WTC11 (cell line): ENCODE data around the gene SLC9A9. TPM values are rescaled to one million over a fixed set of nuclear protein-coding genes. Genes with fewer than 3 reads are reported as not detected.

ENCODE experiments used
- ATAC-seq: fragments of 200-7000 bp; cut with Tn5 transposase; 2 replicates; pipeline ENCODE4 v1.10.0; 2021; ENCODE audit warnings: mild to moderate bottlenecking, moderate library complexity
- CTCF ChIA-PET: fragments of 300-600 bp; sonication (Branson Sonifier 250); formaldehyde crosslinking; loops from one replicate; lab custom pipeline; 2021; ENCODE audit warnings: antibody characterized with exemption; lab: Charles Lee
- POLR2A ChIA-PET: fragments of 350-600 bp; sonication (Branson Sonifier 250); formaldehyde crosslinking; loops from one replicate; lab custom pipeline; 2021; ENCODE audit warnings: antibody characterized with exemption; lab: Charles Lee
- DNase-seq: peaks from one replicate; pipeline ENCODE4 v3.0.0; 2021; ENCODE audit warnings: low spot score
- H3K27ac Mint-ChIP-seq: 2 replicates; pipeline ENCODE4 v1.8.0; 2021; ENCODE audit warnings: mixed read lengths
- H3K27me3 Mint-ChIP-seq: 2 replicates; pipeline ENCODE4 v1.8.0; 2021; ENCODE audit warnings: low read depth, mild to moderate bottlenecking, moderate library complexity, mixed read lengths
- H3K36me3 Mint-ChIP-seq: 2 replicates; pipeline ENCODE4 v1.8.0; 2021; ENCODE audit warnings: mixed read lengths
- H3K4me1 Mint-ChIP-seq: 2 replicates; pipeline ENCODE4 v1.8.0; 2022; ENCODE audit warnings: mixed read lengths
- H3K4me3 Mint-ChIP-seq: 2 replicates; pipeline ENCODE4 v1.8.0; 2021; ENCODE audit warnings: mild to moderate bottlenecking, moderate library complexity, mixed read lengths
- H3K9me3 Mint-ChIP-seq: 2 replicates; pipeline ENCODE4 v1.8.0; 2021; ENCODE audit warnings: mixed read lengths
- CBFB ChIP-seq: sonication (generic); formaldehyde crosslinking; IDR thresholded peaks from 2 replicates; pipeline ENCODE4 v1.8.1; 2022; ENCODE audit warnings: mild to moderate bottlenecking, low read depth, missing genetic modification reagents
- FOXJ3 ChIP-seq: sonication (generic); formaldehyde crosslinking; IDR thresholded peaks from 2 replicates; pipeline ENCODE4 v1.9.0; 2021; ENCODE audit warnings: missing genetic modification reagents, mild to moderate bottlenecking, borderline replicate concordance
- MXD4 ChIP-seq: fragments of 250-450 bp; sonication (Bioruptor Pico); IDR thresholded peaks from 2 replicates; pipeline ENCODE4 v1.8.0; 2021; ENCODE audit warnings: mild to moderate bottlenecking, moderate library complexity, borderline replicate concordance
- NR3C1 ChIP-seq: sonication (generic); formaldehyde crosslinking; conservative IDR thresholded peaks from 2 replicates; pipeline ENCODE4 v1.8.1; 2023; ENCODE audit warnings: low read depth, mild to moderate bottlenecking, missing genetic modification reagents
- OVOL2 ChIP-seq: fragments of 250-450 bp; sonication (Bioruptor Pico); IDR thresholded peaks from 2 replicates; pipeline ENCODE4 v1.9.0; 2021; ENCODE audit warnings: mild to moderate bottlenecking, borderline replicate concordance
- PRRX2 ChIP-seq: fragments of 250-450 bp; sonication (Bioruptor Pico); IDR thresholded peaks from 2 replicates; pipeline ENCODE4 v1.8.0; 2021; ENCODE audit warnings: mild to moderate bottlenecking
- SOX15 ChIP-seq: fragments of 250-450 bp; sonication (Bioruptor Pico); IDR thresholded peaks from 2 replicates; pipeline ENCODE4 v1.9.0; 2021; ENCODE audit warnings: mild to moderate bottlenecking
- TP53 ChIP-seq: sonication (generic); formaldehyde crosslinking; IDR thresholded peaks from 2 replicates; pipeline ENCODE4 v1.8.1; 2023; ENCODE audit warnings: mild to moderate bottlenecking, missing genetic modification reagents
- ZNF263 ChIP-seq: sonication (generic); formaldehyde crosslinking; IDR thresholded peaks from 2 replicates; pipeline ENCODE4 v1.8.1; 2022; ENCODE audit warnings: low read depth, mild to moderate bottlenecking, moderate library complexity, missing genetic modification reagents
- ZNF416 ChIP-seq: fragments of 250-450 bp; sonication (Bioruptor Pico); IDR thresholded peaks from 2 replicates; pipeline ENCODE4 v1.9.0; 2021; ENCODE audit warnings: mild to moderate bottlenecking, inconsistent platforms
- total RNA-seq: library from RNA; stranded (reverse); gene quantifications from 3 replicates; pipeline ENCODE4 v1.2.3, GENCODE V29; 2021
- TF ChIP-seq, protein P1 (sequence below): fragments of 250-450 bp; sonication (Bioruptor Pico); IDR thresholded peaks from 2 replicates; pipeline ENCODE4 v1.9.0; 2021; ENCODE audit warnings: mild to moderate bottlenecking, borderline replicate concordance
- TF ChIP-seq, protein P2 (sequence below): sonication (generic); formaldehyde crosslinking; IDR thresholded peaks from 2 replicates; pipeline ENCODE4 v1.8.0; 2022; ENCODE audit warnings: mild to moderate bottlenecking, missing genetic modification reagents
- TF ChIP-seq, protein P3 (sequence below): sonication (generic); formaldehyde crosslinking; IDR thresholded peaks from 2 replicates; pipeline ENCODE4 v1.8.1; 2022; ENCODE audit warnings: low read depth, mild to moderate bottlenecking, moderate library complexity, missing genetic modification reagents, borderline replicate concordance
- TF ChIP-seq, protein P4 (sequence below): sonication (generic); formaldehyde crosslinking; IDR thresholded peaks from 2 replicates; pipeline ENCODE4 v1.8.1; 2023; ENCODE audit warnings: mild to moderate bottlenecking, missing genetic modification reagents, moderate library complexity
- TF ChIP-seq, protein P5 (sequence below): fragments of 250-450 bp; sonication (Bioruptor Pico); IDR thresholded peaks from 2 replicates; pipeline ENCODE4 v1.9.0; 2021; ENCODE audit warnings: mild to moderate bottlenecking

Gene SLC9A9
- total RNA-seq, 1 experiment from 2014 or later, result 1.2 TPM

DNA sequence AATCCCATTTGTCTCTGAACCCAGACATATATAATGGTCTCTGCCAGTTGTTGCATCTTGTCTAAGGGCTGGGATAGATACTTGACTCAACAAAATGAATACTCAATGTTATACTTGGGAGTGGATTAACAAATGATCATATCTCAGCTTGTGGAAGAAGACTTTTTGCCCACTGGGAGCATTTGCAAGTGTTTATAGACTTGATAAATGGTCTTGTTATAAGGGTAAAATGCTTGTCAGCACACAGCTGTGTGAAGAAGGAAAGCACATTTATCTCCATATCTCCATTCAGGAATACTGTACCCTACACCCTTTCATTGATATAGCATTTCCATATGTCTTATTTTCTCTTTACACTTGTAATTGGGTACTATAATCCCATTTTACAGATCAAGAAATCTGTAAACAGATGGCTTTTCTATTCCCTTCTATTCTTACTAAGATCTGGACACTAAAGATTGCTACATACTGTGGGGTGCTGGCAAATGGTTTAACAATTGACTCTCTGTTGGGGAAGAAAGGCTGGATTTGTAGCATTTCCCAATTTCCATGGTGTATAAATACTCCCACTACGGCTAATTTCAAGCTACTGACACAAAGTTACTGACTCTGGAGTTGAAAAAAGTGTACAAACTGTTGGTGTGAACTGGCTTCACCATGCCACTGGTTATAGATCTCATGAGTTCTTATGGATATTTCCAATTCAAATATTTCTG is 574.1 kb downstream of the SLC9A9 start:
- CTCF ChIA-PET, result no interaction called here
- Mint-ChIP-seq H3K9me3 (no peaks in the 10 kb centered on the region), H3K4me1 (no peaks in the 10 kb centered on the region), H3K27me3 (no peaks in the 10 kb centered on the region), H3K4me3 (no peak overlapping the region), H3K36me3 (no peaks in the 10 kb centered on the region), H3K27ac (no peak overlapping the region)
- POLR2A ChIA-PET, result no interaction called here
- TF ChIP-seq SOX15 (CRISPR knock-in tag) (no peak), CBFB (CRISPR knock-in tag) (no peak), FOXJ3 (CRISPR knock-in tag) (no peak), MXD4 (CRISPR knock-in tag) (no peak), NR3C1 (CRISPR knock-in tag) (no peak), PRRX2 (CRISPR knock-in tag) (no peak), OVOL2 (CRISPR knock-in tag) (no peak)
- TF ChIP-seq, protein P1, sequence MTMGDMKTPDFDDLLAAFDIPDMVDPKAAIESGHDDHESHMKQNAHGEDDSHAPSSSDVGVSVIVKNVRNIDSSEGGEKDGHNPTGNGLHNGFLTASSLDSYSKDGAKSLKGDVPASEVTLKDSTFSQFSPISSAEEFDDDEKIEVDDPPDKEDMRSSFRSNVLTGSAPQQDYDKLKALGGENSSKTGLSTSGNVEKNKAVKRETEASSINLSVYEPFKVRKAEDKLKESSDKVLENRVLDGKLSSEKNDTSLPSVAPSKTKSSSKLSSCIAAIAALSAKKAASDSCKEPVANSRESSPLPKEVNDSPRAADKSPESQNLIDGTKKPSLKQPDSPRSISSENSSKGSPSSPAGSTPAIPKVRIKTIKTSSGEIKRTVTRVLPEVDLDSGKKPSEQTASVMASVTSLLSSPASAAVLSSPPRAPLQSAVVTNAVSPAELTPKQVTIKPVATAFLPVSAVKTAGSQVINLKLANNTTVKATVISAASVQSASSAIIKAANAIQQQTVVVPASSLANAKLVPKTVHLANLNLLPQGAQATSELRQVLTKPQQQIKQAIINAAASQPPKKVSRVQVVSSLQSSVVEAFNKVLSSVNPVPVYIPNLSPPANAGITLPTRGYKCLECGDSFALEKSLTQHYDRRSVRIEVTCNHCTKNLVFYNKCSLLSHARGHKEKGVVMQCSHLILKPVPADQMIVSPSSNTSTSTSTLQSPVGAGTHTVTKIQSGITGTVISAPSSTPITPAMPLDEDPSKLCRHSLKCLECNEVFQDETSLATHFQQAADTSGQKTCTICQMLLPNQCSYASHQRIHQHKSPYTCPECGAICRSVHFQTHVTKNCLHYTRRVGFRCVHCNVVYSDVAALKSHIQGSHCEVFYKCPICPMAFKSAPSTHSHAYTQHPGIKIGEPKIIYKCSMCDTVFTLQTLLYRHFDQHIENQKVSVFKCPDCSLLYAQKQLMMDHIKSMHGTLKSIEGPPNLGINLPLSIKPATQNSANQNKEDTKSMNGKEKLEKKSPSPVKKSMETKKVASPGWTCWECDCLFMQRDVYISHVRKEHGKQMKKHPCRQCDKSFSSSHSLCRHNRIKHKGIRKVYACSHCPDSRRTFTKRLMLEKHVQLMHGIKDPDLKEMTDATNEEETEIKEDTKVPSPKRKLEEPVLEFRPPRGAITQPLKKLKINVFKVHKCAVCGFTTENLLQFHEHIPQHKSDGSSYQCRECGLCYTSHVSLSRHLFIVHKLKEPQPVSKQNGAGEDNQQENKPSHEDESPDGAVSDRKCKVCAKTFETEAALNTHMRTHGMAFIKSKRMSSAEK (CRISPR knock-in tag), result no peak
- TF ChIP-seq, protein P2, sequence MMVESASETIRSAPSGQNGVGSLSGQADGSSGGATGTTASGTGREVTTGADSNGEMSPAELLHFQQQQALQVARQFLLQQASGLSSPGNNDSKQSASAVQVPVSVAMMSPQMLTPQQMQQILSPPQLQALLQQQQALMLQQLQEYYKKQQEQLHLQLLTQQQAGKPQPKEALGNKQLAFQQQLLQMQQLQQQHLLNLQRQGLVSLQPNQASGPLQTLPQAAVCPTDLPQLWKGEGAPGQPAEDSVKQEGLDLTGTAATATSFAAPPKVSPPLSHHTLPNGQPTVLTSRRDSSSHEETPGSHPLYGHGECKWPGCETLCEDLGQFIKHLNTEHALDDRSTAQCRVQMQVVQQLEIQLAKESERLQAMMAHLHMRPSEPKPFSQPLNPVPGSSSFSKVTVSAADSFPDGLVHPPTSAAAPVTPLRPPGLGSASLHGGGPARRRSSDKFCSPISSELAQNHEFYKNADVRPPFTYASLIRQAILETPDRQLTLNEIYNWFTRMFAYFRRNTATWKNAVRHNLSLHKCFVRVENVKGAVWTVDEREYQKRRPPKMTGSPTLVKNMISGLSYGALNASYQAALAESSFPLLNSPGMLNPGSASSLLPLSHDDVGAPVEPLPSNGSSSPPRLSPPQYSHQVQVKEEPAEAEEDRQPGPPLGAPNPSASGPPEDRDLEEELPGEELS (CRISPR knock-in tag), result no peak
- ATAC-seq (no peak), DNase-seq (no peak)

DNA sequence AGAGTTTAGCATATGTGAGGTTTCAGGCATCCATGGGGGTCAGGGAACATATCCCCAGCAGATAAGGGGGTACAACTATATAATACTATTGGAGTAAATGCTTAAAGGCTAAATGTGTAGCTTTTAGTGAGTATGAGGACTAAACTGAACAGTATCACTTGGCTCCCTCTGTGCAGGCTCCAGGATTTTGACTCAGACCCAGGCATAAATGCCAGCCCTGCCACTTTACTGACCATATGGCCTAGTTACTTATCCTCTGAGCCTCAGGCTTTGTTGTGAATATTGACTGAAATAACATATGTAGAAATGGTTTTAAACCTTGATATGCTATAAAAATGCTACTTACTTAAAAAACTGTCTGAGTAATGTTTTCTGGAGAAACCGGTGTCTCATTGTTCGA is 577.1 kb downstream of the SLC9A9 start:
- ChIA-PET CTCF (no interaction called here), POLR2A (no interaction called here)
- DNase-seq (no peak), ATAC-seq (no peak)
- no peak overlapping the region for H3K27ac Mint-ChIP-seq
- H3K27me3 Mint-ChIP-seq, result no peaks in the 10 kb centered on the region
- H3K4me3 Mint-ChIP-seq, result no peak overlapping the region
- no peaks in the 10 kb centered on the region for H3K9me3 Mint-ChIP-seq
- H3K36me3 Mint-ChIP-seq, result no peaks in the 10 kb centered on the region
- H3K4me1 Mint-ChIP-seq, result no peaks in the 10 kb centered on the region
- TF ChIP-seq, protein P3, sequence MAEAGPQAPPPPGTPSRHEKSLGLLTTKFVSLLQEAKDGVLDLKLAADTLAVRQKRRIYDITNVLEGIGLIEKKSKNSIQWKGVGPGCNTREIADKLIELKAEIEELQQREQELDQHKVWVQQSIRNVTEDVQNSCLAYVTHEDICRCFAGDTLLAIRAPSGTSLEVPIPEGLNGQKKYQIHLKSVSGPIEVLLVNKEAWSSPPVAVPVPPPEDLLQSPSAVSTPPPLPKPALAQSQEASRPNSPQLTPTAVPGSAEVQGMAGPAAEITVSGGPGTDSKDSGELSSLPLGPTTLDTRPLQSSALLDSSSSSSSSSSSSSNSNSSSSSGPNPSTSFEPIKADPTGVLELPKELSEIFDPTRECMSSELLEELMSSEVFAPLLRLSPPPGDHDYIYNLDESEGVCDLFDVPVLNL (CRISPR knock-in tag), result no peak
- TF ChIP-seq TP53 (CRISPR knock-in tag), result no peak
- TF ChIP-seq ZNF416, result no peak
- no peak for TF ChIP-seq SOX15 (CRISPR knock-in tag)
- TF ChIP-seq ZNF263 (CRISPR knock-in tag), result no peak
- TF ChIP-seq, protein P4, sequence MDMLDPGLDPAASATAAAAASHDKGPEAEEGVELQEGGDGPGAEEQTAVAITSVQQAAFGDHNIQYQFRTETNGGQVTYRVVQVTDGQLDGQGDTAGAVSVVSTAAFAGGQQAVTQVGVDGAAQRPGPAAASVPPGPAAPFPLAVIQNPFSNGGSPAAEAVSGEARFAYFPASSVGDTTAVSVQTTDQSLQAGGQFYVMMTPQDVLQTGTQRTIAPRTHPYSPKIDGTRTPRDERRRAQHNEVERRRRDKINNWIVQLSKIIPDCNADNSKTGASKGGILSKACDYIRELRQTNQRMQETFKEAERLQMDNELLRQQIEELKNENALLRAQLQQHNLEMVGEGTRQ, result no peak
- TF ChIP-seq, protein P5, sequence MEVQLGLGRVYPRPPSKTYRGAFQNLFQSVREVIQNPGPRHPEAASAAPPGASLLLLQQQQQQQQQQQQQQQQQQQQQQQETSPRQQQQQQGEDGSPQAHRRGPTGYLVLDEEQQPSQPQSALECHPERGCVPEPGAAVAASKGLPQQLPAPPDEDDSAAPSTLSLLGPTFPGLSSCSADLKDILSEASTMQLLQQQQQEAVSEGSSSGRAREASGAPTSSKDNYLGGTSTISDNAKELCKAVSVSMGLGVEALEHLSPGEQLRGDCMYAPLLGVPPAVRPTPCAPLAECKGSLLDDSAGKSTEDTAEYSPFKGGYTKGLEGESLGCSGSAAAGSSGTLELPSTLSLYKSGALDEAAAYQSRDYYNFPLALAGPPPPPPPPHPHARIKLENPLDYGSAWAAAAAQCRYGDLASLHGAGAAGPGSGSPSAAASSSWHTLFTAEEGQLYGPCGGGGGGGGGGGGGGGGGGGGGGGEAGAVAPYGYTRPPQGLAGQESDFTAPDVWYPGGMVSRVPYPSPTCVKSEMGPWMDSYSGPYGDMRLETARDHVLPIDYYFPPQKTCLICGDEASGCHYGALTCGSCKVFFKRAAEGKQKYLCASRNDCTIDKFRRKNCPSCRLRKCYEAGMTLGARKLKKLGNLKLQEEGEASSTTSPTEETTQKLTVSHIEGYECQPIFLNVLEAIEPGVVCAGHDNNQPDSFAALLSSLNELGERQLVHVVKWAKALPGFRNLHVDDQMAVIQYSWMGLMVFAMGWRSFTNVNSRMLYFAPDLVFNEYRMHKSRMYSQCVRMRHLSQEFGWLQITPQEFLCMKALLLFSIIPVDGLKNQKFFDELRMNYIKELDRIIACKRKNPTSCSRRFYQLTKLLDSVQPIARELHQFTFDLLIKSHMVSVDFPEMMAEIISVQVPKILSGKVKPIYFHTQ (CRISPR knock-in tag), result no peak
